Measurements from ENCODE around the gene SINHCAF.

Gene SINHCAF

GRCh38 chr12:31331242-31331641 is 5.3 kb upstream of the SINHCAF start:
- DNase-seq: no peak

GRCh38 chr12:31326736-31327659 is 1.0 kb upstream of the SINHCAF start:
- DNase-seq: no peak

- no peak for DNase-seq
Observed at GRCh38 chr12:31325524-31325875, 450 bp downstream of the SINHCAF start.

GRCh38 chr12:31324845-31325523 is 966 bp downstream of the SINHCAF start:
- peak; percentile 6 for DNase-seq

GRCh38 chr12:31324116-31324844 is 1.7 kb downstream of the SINHCAF start:
- peak; percentile 69 for DNase-seq

GRCh38 chr12:31323391-31324115 is 2.4 kb downstream of the SINHCAF start:
- DNase-seq: peak; percentile 52

- no peak for DNase-seq
Observed at GRCh38 chr12:31322801-31323207, 3.1 kb downstream of the SINHCAF start.

GRCh38 chr12:31321897-31322228 is 4.1 kb downstream of the SINHCAF start:
- DNase-seq: no peak

GRCh38 chr12:31321186-31321896 is 4.6 kb downstream of the SINHCAF start:
- no peak for DNase-seq

GRCh38 chr12:31318657-31319269 is 7.2 kb downstream of the SINHCAF start:
- DNase-seq: no peak

GRCh38 chr12:31317471-31318395 is 8.2 kb downstream of the SINHCAF start:
- DNase-seq: no peak

- no peak for DNase-seq
Observed at GRCh38 chr12:31316891-31317290, 9.1 kb downstream of the SINHCAF start.

GRCh38 chr12:31315784-31316465 is 10.0 kb downstream of the SINHCAF start:
- DNase-seq: no peak

- no peak for DNase-seq
Observed at GRCh38 chr12:31315044-31315715, 10.8 kb downstream of the SINHCAF start.

- no peak for DNase-seq
Observed at GRCh38 chr12:31312431-31312830, 13.5 kb downstream of the SINHCAF start.

- DNase-seq: no peak
Observed at GRCh38 chr12:31311634-31312258, 14.2 kb downstream of the SINHCAF start.

GRCh38 chr12:31310488-31310887 is 15.5 kb downstream of the SINHCAF start:
- DNase-seq: no peak

- no peak for DNase-seq
Observed at GRCh38 chr12:31309279-31309678, 16.7 kb downstream of the SINHCAF start.

- DNase-seq: no peak
Observed at GRCh38 chr12:31308116-31308515, 17.8 kb downstream of the SINHCAF start.
